Measurements from ENCODE around the gene TTLL3.

DNA sequence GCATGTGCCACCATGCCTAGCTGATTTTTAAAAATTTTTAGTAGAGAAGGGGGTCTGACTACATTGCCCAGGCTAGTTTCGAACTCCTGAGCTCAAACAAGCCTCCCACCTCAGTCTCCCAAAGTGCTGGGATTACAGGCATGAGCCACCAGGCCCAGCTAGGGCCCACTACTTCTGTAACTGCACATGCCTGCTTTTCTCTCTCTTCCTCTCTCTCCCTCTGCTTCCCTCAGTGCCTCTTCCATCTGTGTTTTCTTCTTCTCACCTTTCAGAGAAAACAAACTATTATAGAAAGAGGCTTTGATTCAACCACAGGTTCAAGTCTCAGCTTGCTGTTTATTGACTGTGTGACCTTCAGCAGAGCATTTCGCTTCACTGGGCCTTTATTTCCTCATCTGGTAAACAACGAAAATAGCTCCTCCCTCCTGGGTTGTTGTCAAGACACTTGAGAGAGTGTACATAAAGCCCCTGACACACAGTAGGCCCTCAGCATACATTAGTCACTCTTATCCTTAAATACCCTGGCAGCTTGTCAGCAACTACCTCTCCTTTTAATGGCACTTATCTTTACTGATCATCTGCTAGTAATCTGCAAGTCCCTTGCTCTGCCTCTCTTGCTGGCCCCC is 28.0 kb upstream of the TTLL3 start:
- TF ChIP-seq, protein P1, sequence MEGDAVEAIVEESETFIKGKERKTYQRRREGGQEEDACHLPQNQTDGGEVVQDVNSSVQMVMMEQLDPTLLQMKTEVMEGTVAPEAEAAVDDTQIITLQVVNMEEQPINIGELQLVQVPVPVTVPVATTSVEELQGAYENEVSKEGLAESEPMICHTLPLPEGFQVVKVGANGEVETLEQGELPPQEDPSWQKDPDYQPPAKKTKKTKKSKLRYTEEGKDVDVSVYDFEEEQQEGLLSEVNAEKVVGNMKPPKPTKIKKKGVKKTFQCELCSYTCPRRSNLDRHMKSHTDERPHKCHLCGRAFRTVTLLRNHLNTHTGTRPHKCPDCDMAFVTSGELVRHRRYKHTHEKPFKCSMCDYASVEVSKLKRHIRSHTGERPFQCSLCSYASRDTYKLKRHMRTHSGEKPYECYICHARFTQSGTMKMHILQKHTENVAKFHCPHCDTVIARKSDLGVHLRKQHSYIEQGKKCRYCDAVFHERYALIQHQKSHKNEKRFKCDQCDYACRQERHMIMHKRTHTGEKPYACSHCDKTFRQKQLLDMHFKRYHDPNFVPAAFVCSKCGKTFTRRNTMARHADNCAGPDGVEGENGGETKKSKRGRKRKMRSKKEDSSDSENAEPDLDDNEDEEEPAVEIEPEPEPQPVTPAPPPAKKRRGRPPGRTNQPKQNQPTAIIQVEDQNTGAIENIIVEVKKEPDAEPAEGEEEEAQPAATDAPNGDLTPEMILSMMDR (IDR thresholded peaks at IDR 0.05; ENCODE audit: extremely low read depth in 1 of 2, insufficient read depth in 1 of 2, low read depth in 1 of 2, low read length in 2 of 2), result no peak
- no peak for TF ChIP-seq POLR2A (IDR thresholded peaks at IDR 0.05; ENCODE audit: low read depth, low read length)
- no peak for TF ChIP-seq POLR2AphosphoS5 (IDR thresholded peaks at IDR 0.05; ENCODE audit: insufficient read depth, low read depth, low read length)
- TF ChIP-seq EZH2 (IDR thresholded peaks at IDR 0.05; ENCODE audit: borderline replicate concordance, low read depth, low read length, severe bottlenecking), result no peak
- TF ChIP-seq, protein P2, sequence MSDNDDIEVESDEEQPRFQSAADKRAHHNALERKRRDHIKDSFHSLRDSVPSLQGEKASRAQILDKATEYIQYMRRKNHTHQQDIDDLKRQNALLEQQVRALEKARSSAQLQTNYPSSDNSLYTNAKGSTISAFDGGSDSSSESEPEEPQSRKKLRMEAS (IDR thresholded peaks at IDR 0.05; ENCODE audit: insufficient read depth, insufficient read length), result no peak
- TF ChIP-seq MYC (IDR thresholded peaks at IDR 0.05; ENCODE audit: low read depth, low read length), result no peak
- TF ChIP-seq JUN (IDR thresholded peaks at IDR 0.05; ENCODE audit: borderline replicate concordance, insufficient read depth, insufficient read length, low read depth), result no peak
- no peak for TF ChIP-seq GATA2 (IDR thresholded peaks at IDR 0.05; ENCODE audit: insufficient read depth, insufficient read length, low read depth, low read length)

Data from endothelial cell of umbilical vein (primary cell).